ENCODE data around the gene TRABD. TPM values are rescaled to one million over a fixed set of nuclear protein-coding genes. Genes with fewer than 3 reads are reported as not detected.
A peak's percentile ranks its signal among the peaks of the same experiment; 100 is the strongest.

Gene TRABD
- total RNA-seq, 2 donors from 2014 or later: 82.8 to 110 TPM

DNA sequence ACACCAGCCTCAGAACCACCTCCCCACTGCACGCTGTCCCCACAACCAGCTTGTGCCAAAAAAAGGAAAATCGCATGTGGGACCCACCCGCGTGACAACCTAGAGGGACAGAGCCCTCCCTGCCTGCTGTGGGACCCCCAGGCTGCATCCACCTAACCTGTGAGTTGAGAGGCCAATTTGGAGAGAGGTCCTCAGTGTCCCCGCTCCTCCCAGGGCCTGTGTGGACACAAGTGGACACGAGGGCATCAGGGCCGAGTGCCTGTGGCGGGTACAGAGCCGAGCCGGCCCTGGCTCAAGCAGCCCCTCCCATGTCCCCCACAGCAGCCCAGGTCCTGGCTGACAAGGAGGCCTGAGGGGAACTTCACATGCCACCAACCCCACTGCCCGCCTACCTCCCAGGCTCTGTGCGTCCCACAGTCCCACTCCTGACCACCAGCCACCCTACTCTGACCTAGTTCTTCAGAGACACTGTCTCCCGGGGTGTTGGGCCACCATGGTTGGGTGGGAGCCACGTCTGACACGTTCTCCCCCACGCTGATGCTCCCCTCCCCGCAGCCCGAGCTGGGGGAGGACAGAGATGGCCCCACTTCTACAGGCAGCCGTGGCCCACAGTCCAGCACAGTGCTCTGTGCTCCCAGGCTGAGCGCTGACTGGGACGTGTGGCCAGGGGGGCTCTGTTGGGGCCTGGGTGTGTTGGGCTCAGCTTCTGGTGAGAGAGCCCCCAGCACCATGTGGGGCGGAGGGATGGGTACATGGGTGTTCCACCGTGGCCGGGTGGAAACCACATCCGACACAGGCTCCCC, 34.3 kb downstream of the TRABD start:
- peaks cover 17% of the 10 kb centered on the region for H3K4me1 ChIP-seq
- H3K9me3 ChIP-seq: no peaks in the 10 kb centered on the region
- ATAC-seq: no peak
- no peaks in the 10 kb centered on the region for H3K27me3 ChIP-seq
- TF ChIP-seq, protein P1, sequence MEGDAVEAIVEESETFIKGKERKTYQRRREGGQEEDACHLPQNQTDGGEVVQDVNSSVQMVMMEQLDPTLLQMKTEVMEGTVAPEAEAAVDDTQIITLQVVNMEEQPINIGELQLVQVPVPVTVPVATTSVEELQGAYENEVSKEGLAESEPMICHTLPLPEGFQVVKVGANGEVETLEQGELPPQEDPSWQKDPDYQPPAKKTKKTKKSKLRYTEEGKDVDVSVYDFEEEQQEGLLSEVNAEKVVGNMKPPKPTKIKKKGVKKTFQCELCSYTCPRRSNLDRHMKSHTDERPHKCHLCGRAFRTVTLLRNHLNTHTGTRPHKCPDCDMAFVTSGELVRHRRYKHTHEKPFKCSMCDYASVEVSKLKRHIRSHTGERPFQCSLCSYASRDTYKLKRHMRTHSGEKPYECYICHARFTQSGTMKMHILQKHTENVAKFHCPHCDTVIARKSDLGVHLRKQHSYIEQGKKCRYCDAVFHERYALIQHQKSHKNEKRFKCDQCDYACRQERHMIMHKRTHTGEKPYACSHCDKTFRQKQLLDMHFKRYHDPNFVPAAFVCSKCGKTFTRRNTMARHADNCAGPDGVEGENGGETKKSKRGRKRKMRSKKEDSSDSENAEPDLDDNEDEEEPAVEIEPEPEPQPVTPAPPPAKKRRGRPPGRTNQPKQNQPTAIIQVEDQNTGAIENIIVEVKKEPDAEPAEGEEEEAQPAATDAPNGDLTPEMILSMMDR (IDR thresholded peaks at IDR 0.05): no peak
- no peak for TF ChIP-seq POLR2A (IDR thresholded peaks at IDR 0.05)
- peaks cover 17 to 53% of the 10 kb centered on the region in 2 donors for H3K36me3 ChIP-seq (replicated peaks in 1 of 2; ENCODE audit: insufficient read depth in 1 of 2, low read depth in 2 of 2)
- peak overlapping the region in 2 of 4 donors; percentile 25 to 36 for H3K27ac ChIP-seq
- WGBS, 2 donors: 82 to 85% methylated on average over 13 to 21 of the region's 25 CpGs
- no peak overlapping the region for H3K4me3 ChIP-seq
- intact Hi-C loops (cut with DNase I): no loop called here
- DNase-seq: no peak

GRCh38 chr22:50220603-50221409, 35.1 kb downstream of the TRABD start:
- no peak for TF ChIP-seq POLR2A (IDR thresholded peaks at IDR 0.05)
- TF ChIP-seq, protein P1 (IDR thresholded peaks at IDR 0.05): no peak
- Histone ChIP-seq H3K27ac (no peak overlapping the region), H3K27me3 (no peaks in the 10 kb centered on the region), H3K4me3 (no peak overlapping the region), H3K4me1 (peaks cover 24% of the 10 kb centered on the region), H3K36me3 (replicated peaks in 1 of 2; ENCODE audit: insufficient read depth in 1 of 2, low read depth in 2 of 2) (peaks cover 18 to 50% of the 10 kb centered on the region in 2 donors), H3K9me3 (no peaks in the 10 kb centered on the region)
- 91 to 97% methylated on average over 13 to 45 of the region's 45 CpGs for WGBS, 2 donors
- DNase-seq (no peak), ATAC-seq (no peak)
- intact Hi-C loops (cut with DNase I): no loop called here

- TF ChIP-seq, protein P1 (IDR thresholded peaks at IDR 0.05): no peak
- TF ChIP-seq POLR2A (IDR thresholded peaks at IDR 0.05): no peak
- peaks cover 16 to 42% of the 10 kb centered on the region in 2 donors for H3K36me3 ChIP-seq (replicated peaks in 1 of 2; ENCODE audit: insufficient read depth in 1 of 2, low read depth in 2 of 2)
Measured at GRCh38 chr22:50221410-50222300, 35.9 kb downstream of the TRABD start.

DNA sequence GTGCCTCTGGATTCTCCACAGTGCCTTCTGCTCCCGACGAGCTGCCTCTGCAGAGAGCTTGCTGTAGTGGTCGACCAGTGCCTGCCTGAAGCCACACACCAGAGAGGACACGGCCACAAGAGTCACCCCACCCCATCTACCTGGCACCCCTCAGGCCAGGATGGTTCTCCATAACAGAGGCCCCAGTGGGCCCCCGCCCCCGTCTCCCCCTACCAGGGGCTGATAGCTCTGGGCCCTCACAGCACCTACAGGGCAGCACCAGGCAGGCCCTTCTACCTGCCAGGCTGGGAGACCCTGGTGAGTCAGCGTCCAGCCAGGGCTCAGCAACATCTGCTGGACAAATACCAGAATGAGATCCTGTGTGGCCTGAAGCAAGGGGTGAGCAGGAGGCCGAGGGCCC, 36.8 kb downstream of the TRABD start:
- Histone ChIP-seq H3K27ac (no peak overlapping the region), H3K4me3 (no peak overlapping the region), H3K27me3 (no peaks in the 10 kb centered on the region), H3K36me3 (replicated peaks in 1 of 2; ENCODE audit: insufficient read depth in 1 of 2, low read depth in 2 of 2) (peaks cover 15 to 34% of the 10 kb centered on the region in 2 donors), H3K4me1 (peaks cover 26% of the 10 kb centered on the region), H3K9me3 (no peaks in the 10 kb centered on the region)
- 80 to 87% methylated on average over 4 to 8 of the region's 8 CpGs for WGBS, 2 donors
- DNase-seq (no peak), ATAC-seq (no peak)
- intact Hi-C loops (cut with DNase I): no loop called here
- no peak for TF ChIP-seq POLR2A (IDR thresholded peaks at IDR 0.05)
- TF ChIP-seq, protein P1 (IDR thresholded peaks at IDR 0.05): no peak

More at GRCh38 chr22:50221410-50222300, 35.9 kb downstream of the TRABD start:
- Histone ChIP-seq H3K27me3 (no peaks in the 10 kb centered on the region), H3K4me3 (no peak overlapping the region), H3K9me3 (no peaks in the 10 kb centered on the region), H3K4me1 (peaks cover 26% of the 10 kb centered on the region), H3K27ac (no peak overlapping the region)
- WGBS, 2 donors: 87% methylated on average over 19 of the region's 19 CpGs; no CpG with 5 or more reads in 1 of the 2 donors
- DNase-seq: no peak
- intact Hi-C loops (cut with DNase I): no loop called here
- ATAC-seq: no peak
